GM21723 (cell line): ENCODE measurements around the gene APAF1.
A peak's percentile ranks its signal among the peaks of the same experiment; 100 is the strongest.
"Not testable (repeated sequence)": the region's sequence is repeated elsewhere in the genome, so short reads cannot be mapped to it uniquely, and the experiment has no call there.

Source experiments
- ATAC-seq: cut with Tn5 transposase; IDR thresholded peaks from one replicate; pipeline ENCODE4 v1.9.1; 2021; ENCODE audit warnings: mild to moderate bottlenecking, moderate library complexity; ENCODE audit not compliant: unreplicated experiment

The APAF1 gene, protein sequence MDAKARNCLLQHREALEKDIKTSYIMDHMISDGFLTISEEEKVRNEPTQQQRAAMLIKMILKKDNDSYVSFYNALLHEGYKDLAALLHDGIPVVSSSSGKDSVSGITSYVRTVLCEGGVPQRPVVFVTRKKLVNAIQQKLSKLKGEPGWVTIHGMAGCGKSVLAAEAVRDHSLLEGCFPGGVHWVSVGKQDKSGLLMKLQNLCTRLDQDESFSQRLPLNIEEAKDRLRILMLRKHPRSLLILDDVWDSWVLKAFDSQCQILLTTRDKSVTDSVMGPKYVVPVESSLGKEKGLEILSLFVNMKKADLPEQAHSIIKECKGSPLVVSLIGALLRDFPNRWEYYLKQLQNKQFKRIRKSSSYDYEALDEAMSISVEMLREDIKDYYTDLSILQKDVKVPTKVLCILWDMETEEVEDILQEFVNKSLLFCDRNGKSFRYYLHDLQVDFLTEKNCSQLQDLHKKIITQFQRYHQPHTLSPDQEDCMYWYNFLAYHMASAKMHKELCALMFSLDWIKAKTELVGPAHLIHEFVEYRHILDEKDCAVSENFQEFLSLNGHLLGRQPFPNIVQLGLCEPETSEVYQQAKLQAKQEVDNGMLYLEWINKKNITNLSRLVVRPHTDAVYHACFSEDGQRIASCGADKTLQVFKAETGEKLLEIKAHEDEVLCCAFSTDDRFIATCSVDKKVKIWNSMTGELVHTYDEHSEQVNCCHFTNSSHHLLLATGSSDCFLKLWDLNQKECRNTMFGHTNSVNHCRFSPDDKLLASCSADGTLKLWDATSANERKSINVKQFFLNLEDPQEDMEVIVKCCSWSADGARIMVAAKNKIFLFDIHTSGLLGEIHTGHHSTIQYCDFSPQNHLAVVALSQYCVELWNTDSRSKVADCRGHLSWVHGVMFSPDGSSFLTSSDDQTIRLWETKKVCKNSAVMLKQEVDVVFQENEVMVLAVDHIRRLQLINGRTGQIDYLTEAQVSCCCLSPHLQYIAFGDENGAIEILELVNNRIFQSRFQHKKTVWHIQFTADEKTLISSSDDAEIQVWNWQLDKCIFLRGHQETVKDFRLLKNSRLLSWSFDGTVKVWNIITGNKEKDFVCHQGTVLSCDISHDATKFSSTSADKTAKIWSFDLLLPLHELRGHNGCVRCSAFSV (N-terminal part only)

DNA sequence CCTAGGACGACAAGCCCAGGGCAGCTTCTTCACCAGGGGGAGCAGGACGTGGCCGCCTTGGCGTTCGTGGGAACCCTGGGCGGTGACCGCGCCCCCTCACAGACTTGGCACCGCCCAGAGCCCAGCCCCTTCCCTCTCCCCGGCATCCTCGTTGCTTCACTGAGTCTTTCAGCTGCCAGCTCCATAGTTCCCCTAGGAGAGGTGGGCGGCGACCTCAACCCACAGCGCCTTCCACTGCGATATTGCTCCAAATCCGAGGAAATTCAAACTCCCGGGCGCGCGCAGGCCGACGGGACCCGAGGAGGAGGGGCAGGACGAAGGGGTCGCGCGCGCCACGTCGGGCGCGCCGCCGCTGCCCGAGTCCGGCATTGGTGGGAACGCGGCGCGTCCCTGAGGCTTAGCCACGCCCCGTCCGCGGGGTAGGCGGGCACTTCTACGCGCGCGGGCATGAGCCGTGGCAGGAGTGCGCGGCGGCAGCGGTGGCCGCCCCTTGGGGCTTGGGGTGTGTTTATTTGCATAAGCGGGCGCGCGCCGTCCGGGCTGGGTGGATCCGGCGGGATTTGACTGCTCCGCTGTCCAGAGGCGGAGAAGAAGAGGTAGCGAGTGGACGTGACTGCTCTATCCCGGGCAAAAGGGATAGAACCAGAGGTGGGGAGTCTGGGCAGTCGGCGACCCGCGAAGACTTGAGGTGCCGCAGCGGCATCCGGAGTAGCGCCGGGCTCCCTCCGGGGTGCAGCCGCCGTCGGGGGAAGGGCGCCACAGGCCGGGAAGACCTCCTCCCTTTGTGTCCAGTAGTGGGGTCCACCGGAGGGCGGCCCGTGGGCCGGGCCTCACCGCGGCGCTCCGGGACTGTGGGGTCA is at the start of gene APAF1, which contains the start of gene IKBIP:
Gene APAF1 (plus strand): TSS at position 579 of the 860 bp plus-strand sequence. CDS start 3,070 bp downstream, outside the sequence.
Gene IKBIP (minus strand): TSS at position 77 of the 860 bp plus-strand sequence. CDS start 87 bp downstream, outside the sequence.
- ATAC-seq: peak; percentile 89

DNA sequence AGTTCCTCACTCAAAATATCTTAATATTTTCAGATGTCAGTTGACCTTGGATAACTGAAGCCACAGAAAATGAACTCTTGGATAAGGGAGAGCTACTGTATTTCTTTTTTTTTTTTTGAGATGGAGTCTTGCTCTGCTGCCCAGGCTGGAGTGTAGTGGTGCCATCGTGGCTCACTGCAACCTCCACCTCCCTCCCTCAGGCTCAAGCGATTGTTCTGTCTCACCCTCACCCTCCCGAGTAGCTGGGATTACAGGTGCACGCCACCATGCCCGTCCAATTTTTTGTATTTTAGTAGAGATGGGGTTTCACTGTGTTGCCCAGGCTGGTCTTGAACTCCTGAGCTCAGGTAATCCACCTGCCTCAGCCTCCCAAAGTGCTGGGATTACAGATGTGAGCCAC is 47.8 kb upstream of the APAF1 start:
- ATAC-seq: not testable (repeated sequence)

DNA sequence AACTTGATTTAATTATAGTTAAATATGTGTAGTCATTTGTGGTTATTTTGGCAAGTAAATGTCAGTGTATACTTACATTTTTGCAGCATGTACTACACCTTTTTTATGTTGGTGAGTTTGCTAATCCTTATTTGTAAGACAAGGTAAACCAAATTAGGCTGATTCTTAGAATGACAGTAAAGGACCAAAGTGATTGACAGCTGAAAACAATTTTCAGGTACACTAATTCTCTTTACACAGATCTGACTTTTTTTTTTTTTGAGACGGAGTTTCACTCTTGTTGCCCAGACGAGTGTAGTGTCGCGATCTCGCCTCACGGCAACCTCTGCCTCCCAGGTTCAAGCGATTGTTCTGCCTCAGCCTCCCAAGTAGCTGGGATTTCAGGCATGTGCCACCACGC is 43.2 kb upstream of the APAF1 start:
- no peak for ATAC-seq

DNA sequence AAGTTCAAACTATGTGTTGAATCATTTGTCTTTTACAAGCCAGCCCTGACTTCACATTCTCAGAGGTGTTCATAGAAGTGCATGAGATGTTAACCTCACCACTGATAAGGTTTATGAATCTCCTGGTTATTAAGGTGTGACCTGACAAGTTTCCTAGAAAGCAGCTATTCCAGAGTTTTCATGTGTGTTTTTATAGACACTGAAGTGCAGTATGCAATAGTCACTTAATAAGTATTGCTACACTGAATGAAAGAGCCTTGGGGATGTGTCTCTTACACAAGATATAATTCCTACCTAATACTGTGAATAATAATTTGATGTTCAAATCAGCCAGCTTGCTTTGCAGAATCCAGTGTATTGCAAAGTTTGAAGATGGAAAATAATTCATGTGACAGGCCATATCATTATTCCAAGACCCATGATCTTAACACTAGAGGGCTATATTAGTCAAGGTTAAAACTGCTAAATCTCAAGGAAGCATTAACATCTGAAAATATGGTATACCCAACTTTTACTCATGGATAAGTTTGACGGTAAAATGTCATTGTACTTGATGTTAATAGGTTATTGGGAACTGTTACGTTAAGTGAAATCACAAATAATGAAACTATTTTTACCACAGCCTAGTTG is 38.6 kb upstream of the APAF1 start:
- ATAC-seq: no peak

DNA sequence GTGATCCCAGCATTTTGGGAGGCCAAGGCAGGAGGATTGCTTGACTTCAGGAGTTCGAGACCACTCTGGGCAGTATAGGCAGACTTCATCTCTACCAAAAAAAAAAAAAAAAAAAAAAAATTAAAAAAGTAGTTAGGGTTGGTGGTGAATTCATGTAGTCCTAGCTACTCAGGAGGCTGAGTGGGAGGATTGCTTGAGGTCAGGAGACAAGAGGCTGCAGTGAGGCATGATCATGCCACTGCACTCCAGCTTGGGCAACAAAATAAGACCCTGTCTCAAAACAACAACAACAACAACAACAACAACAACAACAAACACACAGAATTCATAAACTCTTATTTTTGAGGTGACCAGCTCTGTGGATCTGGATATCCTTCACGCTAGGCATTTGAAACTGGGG is 34.5 kb upstream of the APAF1 start:
- no peak for ATAC-seq

DNA sequence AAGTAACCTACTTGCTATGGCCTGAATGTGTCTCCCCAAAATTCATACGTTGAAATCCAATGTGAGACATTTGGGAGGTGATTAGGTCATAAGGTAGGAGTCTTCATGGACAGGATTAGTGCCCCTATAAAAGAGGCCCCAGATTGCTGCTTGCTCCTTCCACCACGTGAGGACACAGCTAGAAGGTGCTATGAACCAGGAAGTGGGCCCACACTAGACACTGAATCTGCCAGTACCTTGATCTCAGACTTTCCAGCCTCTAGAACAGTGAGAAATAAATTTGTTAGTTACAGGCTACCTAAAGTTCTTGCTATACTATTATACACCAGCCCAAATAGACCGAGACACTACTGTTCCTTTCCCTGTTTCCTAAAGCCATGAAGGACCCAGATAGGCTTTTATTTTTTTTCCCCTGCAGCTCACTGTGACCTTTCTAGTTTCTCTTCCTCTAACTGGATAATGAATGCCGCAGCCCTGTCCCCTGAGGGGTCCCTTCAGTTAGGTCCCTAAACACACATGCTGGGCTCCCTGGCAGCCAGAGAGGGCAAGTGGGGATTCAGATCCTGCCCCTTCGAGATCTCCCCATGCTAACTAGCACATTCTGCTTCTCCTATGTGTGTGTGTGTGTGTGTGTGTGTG is 32.3 kb upstream of the APAF1 start:
- ATAC-seq: peak; percentile 84

DNA sequence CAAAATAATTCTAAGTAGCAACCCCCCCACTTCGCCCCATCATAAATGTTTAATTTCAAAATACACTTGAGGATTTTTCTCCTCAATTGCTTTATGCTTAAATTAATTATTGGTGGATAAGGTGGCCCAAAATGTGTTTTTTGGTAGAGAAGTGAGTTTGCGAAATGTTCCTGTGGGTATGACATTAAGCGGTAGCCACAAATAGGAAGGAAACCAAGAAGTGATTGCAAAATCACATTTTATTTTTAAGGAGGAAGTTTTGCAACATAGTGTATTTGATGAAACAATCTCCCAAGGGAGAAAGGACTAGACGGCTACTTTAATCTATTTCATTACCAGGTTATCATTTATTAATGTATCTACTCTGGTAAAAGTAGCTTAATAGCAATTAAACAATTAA is 26.1 kb upstream of the APAF1 start:
- no peak for ATAC-seq

DNA sequence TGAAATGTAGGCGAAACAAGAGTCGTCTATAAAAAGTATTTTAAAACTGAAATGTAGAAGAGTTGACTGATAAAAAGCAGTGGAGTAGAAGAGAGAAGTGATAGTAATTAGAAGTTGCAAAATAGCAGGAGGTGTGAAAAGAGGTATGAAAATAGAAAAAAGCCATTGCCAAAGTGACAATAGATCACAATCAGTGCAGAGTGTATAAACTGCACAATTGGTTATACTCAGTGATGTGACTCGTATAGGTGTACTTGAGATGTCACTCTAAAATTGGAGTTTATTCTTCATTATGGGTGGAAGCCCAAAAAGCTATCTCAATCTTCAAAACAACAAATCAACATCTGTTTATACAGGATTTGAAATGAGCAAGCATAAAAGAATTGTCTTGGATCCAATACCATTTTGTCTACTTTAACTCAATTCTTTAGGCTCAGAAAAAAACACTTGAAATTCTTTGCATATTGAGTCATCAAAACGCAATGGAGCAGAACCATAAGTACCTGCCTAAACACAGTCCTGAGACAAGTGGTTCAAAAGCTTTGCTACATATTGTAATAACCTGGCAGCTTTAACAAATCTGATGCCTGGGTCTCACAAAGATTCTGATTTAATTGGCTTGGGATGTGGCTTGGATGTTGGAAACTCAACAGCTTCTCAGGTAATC is 9.3 kb upstream of the APAF1 start:
- ATAC-seq: peak; percentile 86

DNA sequence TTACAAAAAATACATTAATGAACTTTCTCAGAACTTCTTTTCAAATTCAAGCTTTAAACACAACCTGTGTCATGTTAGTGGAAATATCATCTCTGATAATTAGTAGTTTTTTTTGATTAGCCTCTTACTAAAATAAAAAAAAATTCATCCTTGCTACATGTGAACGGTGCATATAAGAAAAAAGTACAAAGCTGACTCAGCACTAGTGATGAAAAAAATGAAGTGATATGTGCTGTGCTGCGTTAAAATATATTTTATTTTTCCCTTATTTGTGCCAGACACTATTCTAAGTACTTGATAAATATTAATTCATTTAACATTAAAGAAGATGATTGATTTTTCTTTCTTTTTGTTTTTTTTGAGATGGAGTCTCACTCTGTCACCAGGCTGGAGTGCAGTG is 8.0 kb upstream of the APAF1 start:
- ATAC-seq: no peak

DNA sequence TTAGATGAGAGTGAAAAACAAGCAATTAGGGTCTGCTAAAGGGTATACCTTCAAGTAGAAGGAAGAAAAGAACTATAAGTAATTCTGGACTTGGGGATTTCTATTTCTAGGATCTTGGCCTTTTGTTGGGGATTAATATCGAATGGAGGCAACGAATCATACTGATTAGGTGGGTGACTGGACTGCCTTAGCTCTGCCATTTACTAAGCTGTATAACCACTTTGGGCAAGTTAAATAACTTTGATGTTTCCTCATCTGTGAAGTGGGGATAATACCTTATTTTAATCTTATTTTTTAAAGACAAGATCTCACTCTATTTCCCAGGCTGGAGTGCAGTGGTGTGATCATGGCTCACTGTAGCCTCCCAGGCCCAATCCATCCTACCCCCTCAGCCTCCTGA is 7.1 kb upstream of the APAF1 start:
- no peak for ATAC-seq

DNA sequence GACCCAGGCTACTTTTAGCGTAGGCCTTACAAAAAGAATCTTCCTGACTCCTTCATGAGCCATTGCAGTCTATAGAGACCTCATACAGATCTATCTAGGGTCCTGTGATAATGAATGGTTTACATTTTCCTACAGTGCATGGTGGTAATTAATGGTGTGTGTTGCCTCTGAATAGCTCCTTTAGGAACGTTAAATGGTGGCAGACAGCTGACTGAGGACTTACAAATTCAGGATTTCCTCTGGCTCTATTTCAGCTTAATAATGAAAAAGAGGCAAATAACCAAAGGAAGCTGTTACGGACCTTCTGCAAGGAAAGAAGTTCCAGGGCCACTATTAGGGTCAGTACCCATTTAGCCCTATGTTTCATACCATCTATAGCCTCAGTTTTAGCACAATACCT is 5.6 kb upstream of the APAF1 start:
- ATAC-seq: no peak

DNA sequence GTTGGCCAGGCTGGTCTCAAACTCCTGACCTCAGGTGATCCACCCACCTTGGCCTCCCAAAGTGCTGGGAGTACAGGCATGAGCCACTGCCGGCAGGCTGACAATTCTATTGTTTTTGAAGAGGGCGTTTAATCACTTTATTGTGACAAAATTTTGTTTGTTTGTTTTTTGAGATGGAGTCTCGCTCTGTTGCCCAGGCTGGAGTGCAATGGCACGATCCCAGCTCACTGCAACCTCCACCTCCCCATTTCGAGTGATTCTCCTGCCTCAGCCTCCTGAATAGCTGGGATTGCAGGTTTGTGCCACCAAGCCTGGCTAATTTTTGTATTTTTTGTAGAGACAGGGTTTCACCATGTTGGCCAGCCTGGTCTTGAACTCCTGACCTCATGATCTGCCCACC is 2.3 kb upstream of the APAF1 start:
- ATAC-seq: not testable (repeated sequence)

DNA sequence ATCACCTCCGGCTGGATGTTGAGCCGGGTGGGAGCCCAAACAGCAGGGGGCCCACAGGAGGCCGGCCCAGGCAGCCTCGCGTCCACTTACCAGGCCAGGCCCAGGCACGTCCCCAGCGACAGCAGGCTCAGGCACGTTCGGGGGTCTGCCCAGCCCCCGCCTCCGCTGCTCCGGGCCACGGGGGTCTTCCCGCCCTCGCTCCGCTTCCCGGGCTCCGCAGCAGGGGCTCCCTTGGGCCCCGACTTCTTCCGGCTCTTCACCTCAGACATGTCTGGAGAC is 718 bp upstream of the APAF1 start:
- ATAC-seq: peak; percentile 24

DNA sequence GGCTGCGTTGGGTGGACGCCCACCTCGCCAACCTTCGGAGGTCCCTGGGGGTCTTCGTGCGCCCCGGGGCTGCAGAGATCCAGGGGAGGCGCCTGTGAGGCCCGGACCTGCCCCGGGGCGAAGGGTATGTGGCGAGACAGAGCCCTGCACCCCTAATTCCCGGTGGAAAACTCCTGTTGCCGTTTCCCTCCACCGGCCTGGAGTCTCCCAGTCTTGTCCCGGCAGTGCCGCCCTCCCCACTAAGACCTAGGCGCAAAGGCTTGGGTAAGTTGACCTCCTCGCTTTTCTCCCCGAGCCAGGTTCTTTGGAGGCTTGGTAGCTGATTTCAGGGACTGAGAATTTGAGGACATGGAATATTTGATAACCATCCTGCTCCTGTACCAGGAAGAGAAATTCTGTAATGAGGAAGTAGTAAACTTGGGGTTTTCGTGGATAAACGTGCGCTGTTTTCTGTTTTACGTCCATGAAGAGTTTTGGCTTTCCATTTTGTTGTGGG is 530 bp downstream of the APAF1 start:
- peak; percentile 2 for ATAC-seq

DNA sequence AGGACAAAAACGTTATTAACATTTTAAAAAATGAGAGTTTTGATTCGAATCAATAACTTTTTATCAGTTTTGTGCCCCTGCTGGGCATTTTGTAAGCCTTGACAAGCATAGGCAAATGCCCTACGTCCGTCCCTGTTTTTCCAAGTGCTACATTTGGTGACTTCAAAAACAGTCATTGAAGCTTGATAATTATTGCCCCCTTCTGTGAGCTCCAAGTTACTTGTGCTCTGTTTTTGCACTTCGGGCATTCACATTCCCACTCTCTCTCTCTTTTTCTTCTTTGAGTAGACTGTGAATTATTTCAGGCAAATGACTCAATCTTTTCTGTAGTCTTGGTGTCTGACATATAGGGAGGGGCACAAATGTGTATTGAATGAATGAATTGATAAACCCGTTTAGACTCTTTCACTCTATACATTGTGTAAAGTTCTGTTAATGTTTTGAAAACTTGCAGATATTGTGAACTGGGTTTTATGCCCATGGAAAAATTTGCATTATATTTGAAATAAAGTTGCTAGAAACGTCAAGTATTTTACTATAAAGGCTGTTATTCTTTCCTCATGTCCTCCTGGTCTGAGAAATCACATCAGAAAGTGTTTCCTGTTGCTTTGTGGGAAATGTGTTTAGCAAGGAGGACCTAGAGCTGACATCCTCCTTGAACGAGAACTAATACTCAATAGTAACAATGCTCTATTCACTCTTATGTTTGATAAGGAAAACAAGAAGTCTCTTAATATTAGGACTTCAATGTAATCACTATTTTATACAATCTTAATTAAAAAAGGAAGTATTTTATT is 1.4 kb downstream of the APAF1 start:
- ATAC-seq: no peak

DNA sequence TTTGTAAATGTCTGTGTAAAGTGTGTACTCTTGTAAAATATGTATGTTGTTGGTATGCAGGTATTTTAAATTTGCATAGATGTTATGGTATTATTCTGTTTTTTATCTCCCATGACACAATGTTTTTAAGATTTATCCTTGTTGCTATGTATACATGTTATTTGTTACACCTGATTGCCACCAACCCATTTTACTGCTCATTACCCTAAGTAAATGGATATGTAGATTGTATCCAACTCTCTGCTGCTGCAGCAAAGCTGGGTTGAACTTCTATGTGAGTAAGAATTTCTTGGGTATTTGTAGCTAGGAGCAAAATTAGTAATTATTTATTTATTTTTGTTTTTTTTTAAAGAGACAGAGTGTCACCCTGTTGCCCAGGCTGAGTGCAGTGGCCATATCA is 6.2 kb downstream of the APAF1 start:
- ATAC-seq: no peak

DNA sequence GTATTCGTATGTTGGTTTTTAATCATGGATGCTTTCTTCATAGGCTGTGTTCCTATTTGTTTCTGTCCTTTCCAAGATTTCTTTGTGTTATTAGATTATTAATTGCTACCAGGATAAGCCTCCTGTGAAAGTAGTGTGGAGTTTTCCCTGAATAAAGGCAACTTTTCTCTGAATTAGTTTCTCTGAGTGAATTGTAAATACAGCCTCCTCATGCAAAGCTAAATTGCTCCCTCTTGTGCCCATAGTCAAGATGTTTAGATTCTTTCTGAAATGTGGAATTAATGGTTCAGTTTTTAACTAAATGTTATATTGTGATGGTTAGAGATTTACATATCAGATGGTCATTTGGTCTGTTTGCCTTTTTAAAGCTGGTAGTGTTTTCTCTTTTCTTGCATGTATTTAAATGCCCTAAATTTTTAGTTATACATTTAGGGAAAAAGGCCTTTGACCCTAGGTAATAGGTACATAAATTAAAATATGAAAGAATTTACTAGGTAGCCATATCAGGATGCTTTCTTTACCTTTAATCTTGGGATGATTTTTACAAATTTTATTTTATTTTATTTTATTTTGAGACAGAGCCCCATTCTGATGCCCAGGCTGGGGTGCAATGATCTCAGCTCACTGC is 8.9 kb downstream of the APAF1 start:
- no peak for ATAC-seq
